ENCODE results near the gene LRWD1. TPM values are rescaled to one million over a fixed set of nuclear protein-coding genes. Genes with fewer than 3 reads are reported as not detected.
"Not testable (repeated sequence)": the region's sequence is repeated elsewhere in the genome, so short reads cannot be mapped to it uniquely, and the experiment has no call there.

The LRWD1 gene
- total RNA-seq, 2 donors from 2014 or later, result 12.8 to 57.7 TPM

DNA sequence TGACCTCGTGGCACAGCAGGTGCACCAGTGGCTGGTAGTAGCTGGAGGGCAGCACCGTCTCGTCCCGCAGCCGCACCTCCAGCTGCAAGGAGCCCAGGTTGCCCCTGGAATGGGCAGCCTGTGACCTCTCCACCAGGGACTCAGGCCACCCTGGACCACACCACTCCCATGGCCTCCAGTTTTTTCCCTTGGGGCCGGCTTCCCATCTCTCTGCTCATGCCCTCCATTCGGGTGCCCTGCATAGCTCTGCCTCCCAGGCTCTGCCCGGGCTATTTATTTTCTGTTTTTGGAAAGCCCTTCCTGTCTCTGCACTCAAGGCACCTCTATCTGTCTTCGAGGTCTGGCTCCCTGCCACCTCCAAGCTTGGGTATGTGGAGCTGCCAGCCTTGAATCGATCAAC is 32.1 kb downstream of the LRWD1 start:
- H3K4me3 ChIP-seq; H3K27ac ChIP-seq; H3K4me1 ChIP-seq (replicated peaks); DNase-seq (ENCODE audit: low spot score); H3K36me3 ChIP-seq; H3K9me3 ChIP-seq; intact Hi-C loops (cut with DNase I); H3K27me3 ChIP-seq (replicated peaks; ENCODE audit: insufficient read depth): not testable (repeated sequence)
- 30% methylated on average over 4 of the region's 10 CpGs for WGBS

GRCh38 chr7:102497308-102497707 is 32.5 kb downstream of the LRWD1 start:
- H3K9me3 ChIP-seq; H3K36me3 ChIP-seq; DNase-seq (ENCODE audit: low spot score); intact Hi-C loops (cut with DNase I); H3K4me1 ChIP-seq (replicated peaks); H3K27ac ChIP-seq; H3K4me3 ChIP-seq; H3K27me3 ChIP-seq (replicated peaks; ENCODE audit: insufficient read depth): not testable (repeated sequence)
- 100% methylated on average over 1 of the region's 5 CpGs for WGBS

DNA sequence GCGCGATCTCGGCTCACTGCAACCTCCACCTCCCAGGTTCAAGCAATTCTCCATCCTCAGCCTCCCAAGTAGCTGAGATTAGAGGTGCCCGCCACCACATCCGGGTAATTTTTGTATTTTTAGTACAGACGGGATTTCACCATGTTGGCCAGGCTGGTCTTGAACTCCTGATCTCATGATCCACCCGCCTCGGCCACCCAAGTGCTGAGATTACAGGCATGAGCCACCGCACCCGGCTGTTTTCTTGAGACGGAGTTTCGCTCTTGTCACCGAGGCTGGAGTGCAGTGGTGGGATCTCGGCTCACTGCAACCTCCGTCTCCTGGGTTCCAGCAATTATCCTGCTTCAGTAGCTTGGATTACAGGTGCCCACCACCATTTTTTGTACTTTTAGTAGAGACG is 33.5 kb downstream of the LRWD1 start:
- 94% methylated on average over 15 of the region's 16 CpGs for WGBS
- not testable (repeated sequence) for H3K4me3 ChIP-seq

DNA sequence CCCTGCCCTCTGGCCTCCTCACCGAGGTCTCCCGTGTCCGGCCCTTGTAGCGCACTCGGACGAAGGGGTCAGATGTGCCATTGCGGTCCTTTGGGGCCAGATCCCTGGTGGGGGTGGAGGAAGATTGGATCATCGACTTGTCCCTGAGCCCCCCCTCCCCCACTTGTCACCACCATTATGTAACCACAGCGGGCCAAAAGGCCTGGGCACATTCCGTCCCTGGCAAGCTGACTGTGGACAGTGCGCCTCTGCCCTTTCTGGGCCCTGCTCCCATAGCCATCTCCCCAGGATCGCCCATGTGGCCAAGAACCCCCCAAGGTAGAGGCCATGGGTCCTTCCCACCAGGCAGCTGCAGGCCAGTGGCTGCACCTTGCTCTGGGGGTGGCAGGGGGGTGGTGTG is 38.4 kb downstream of the LRWD1 start:
- H3K27ac ChIP-seq, result not testable (repeated sequence)
- no CpG with 5 or more reads among the region's 12 CpGs for WGBS

More for the DNA sequence above, 33.5 kb downstream of the LRWD1 start:
- DNase-seq (ENCODE audit: low spot score); H3K9me3 ChIP-seq; H3K4me1 ChIP-seq (replicated peaks); H3K27ac ChIP-seq; H3K27me3 ChIP-seq (replicated peaks; ENCODE audit: insufficient read depth); H3K36me3 ChIP-seq; intact Hi-C loops (cut with DNase I): not testable (repeated sequence)

GRCh38 chr7:102505298-102506185 is 40.8 kb downstream of the LRWD1 start:
- DNase-seq (ENCODE audit: low spot score); H3K27ac ChIP-seq; intact Hi-C loops (cut with DNase I); H3K27me3 ChIP-seq (replicated peaks; ENCODE audit: insufficient read depth); H3K36me3 ChIP-seq; H3K4me1 ChIP-seq (replicated peaks); H3K9me3 ChIP-seq; H3K4me3 ChIP-seq: not testable (repeated sequence)
- no CpG with 5 or more reads among the region's 24 CpGs for WGBS

More for the DNA sequence above, 38.4 kb downstream of the LRWD1 start:
- H3K4me1 ChIP-seq (replicated peaks); H3K4me3 ChIP-seq; H3K27me3 ChIP-seq (replicated peaks; ENCODE audit: insufficient read depth); H3K9me3 ChIP-seq; intact Hi-C loops (cut with DNase I); H3K36me3 ChIP-seq; DNase-seq (ENCODE audit: low spot score): not testable (repeated sequence)

DNA sequence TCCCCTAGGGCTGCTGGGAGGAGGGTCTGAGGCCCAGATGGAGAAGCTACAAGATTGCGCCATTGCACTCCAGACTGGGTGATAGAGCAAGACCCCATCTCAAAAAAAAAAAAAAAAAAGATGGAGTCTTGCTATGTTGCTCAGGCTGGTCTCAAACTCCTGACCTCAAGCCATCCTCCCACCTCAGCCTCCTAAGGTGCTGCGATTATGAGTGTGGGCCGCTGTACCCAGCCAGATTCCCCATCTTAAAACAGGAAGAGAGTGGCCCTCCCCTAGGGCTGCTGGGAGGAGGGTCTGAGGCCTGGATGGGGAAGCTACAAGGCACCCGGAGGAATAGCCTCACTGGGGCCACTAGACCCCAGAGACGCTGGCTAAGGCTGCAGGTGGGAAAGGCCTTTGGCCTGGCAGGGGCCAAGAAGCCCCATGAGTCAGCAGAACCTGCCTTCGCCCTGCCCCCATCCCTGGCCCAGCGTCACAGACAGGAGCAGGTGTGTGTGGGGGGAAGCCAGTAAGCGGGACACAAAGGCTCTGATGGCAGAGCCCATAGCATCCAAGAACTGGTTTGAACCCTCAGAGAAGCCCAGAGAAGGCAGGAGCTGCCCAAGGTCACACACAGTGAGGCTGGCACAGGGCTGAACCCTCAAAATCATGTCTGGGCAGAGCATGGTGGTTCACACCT is 42.8 kb downstream of the LRWD1 start:
- DNase-seq (ENCODE audit: low spot score); intact Hi-C loops (cut with DNase I); H3K4me1 ChIP-seq (replicated peaks); H3K36me3 ChIP-seq; H3K9me3 ChIP-seq; H3K4me3 ChIP-seq; H3K27ac ChIP-seq; H3K27me3 ChIP-seq (replicated peaks; ENCODE audit: insufficient read depth): not testable (repeated sequence)
- WGBS, result 70% methylated on average over 3 of the region's 8 CpGs

DNA sequence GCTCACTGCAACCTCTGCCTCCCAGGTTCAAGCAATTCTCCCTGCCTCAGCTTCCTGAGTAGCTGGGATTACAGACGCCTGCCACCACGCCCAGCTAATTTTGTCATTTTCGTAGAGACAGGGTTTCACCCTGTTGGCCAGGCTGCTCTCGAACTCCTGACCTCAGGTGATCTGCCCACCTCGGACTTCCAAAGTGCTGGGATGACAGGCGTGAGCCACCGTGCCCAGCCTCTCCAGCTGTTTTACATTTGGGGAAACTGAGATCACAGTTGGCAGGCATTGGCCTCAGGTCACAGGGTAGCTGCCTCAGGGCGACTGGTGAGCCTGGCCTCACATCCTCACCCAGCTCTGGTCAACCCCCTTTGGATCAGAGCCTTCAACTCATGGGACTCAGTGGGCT is 45.8 kb downstream of the LRWD1 start:
- H3K27ac ChIP-seq; H3K27me3 ChIP-seq (replicated peaks; ENCODE audit: insufficient read depth); H3K36me3 ChIP-seq; H3K4me1 ChIP-seq (replicated peaks); DNase-seq (ENCODE audit: low spot score); intact Hi-C loops (cut with DNase I); H3K4me3 ChIP-seq; H3K9me3 ChIP-seq: not testable (repeated sequence)
- WGBS, result 76% methylated on average over 5 of the region's 8 CpGs

GRCh38 chr7:102511860-102512522 is 47.2 kb downstream of the LRWD1 start:
- H3K27ac ChIP-seq; H3K9me3 ChIP-seq; intact Hi-C loops (cut with DNase I); H3K4me1 ChIP-seq (replicated peaks); DNase-seq (ENCODE audit: low spot score); H3K36me3 ChIP-seq; H3K27me3 ChIP-seq (replicated peaks; ENCODE audit: insufficient read depth); H3K4me3 ChIP-seq: not testable (repeated sequence)
- no CpG with 5 or more reads among the region's 30 CpGs for WGBS

DNA sequence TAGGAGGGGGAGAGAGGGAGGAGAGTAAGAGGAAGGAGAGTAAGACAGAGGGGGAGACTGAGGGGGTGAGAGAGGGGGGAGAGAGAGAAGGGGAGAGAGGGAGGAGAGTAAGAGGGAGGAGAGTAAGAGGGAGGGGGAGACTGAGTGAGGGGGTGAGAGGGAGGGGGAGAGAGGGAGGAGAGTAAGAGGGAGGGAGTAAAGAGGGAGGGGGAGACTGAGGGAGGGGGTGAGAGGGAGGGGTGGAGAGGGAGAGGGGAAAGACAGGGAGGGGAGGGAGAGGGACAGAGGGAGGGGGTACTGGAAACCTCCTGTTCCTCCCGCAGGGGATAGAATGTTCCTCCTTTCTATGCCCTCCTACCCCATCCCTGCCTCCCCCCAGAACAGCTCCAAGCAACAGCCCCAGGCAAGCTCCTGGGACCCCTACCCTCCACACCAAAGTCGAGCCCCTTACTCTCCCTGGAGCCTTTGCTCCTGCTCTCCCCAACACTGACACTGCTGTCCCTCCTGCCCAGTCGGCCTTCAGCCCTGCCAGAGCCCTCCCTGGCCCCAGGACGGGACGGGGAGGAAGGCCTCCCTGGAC is 47.9 kb downstream of the LRWD1 start:
- H3K27me3 ChIP-seq (replicated peaks; ENCODE audit: insufficient read depth); H3K36me3 ChIP-seq; H3K4me3 ChIP-seq; H3K4me1 ChIP-seq (replicated peaks); H3K9me3 ChIP-seq; intact Hi-C loops (cut with DNase I): not testable (repeated sequence)
- peak overlapping the region in 1 of 2 donors; percentile 56 for H3K27ac ChIP-seq
- WGBS, result 6% methylated on average over 5 of the region's 5 CpGs
- DNase-seq (ENCODE audit: low spot score), result peak; percentile 5

DNA sequence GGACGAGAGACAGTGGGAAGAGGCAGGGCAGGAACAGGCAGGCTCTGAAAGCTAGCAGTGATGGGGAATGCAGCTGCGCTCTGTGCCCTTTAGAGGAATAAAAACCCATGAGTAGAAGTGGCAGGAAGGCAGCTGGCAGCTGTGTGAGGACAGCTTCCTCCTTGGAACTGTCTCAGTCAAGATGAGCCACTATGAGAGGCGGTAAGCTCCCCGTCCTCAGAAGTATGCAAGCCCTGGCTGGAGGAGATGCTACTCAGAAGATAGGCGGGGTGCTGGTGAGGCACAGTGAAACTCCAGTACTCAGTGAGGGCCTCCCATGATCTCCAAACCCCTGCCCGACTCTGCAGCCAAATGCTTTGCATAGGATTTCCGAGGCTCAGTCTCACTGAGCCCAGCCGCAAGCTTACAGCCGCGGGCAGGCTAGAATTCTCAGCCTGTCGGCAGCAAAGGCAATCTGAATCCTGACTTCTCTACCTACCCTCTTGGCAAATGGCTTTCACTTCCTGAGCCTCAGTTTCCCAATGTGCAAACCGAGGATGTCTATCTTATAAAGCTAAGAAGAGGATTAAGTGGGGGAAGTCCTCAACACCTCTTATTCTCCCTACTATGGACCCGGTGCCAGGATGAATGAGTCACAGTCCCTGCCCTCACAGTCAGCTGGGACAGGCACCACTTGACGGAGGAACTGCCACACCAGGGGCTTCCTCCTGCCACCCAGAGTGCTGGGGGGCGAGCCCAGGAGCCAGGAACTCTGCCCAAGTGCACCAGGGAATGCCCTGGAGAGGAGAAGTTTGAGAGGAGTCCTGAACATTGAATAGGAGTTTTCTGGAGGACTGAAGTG is 50.3 kb downstream of the LRWD1 start:
- H3K4me1 ChIP-seq (replicated peaks); intact Hi-C loops (cut with DNase I); DNase-seq (ENCODE audit: low spot score); H3K9me3 ChIP-seq; H3K27me3 ChIP-seq (replicated peaks; ENCODE audit: insufficient read depth); H3K4me3 ChIP-seq; H3K27ac ChIP-seq; H3K36me3 ChIP-seq: not testable (repeated sequence)
- WGBS, result no CpG with 5 or more reads among the region's 15 CpGs

DNA sequence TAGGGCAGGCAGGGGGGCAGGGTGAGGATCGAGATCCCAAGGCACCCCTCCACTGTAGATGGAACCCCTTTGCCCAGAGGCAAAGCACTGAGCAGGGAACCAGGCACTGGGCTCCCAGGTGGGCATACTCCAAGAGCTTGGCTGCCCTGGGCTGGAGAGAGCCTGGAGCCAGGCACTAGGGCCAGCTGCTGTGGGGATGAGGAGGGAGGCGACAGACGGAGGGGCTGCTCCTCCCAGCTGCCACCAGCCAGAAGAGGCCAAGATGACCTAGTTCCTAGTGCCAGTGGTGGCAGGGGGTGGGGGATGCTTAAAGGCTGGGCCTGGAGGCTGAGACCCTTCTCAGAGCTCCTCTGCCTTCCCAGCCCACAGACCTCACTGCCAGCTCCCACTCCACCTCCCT is 51.1 kb downstream of the LRWD1 start:
- intact Hi-C loops (cut with DNase I); DNase-seq (ENCODE audit: low spot score): not testable (repeated sequence)
- WGBS, result no CpG with 5 or more reads among the region's 3 CpGs

More for the DNA sequence above, 51.1 kb downstream of the LRWD1 start:
- H3K27me3 ChIP-seq (replicated peaks; ENCODE audit: insufficient read depth); H3K27ac ChIP-seq; H3K36me3 ChIP-seq; H3K4me1 ChIP-seq (replicated peaks); H3K9me3 ChIP-seq; H3K4me3 ChIP-seq: not testable (repeated sequence)

Measured in prostate gland (tissue), 2 donors.